NCI-H1092 (cell line): ENCODE data around the gene KLF15.

ENCODE experiments used
- DNase-seq: peaks from one replicate; lab custom pipeline; 2025; lab: John Stamatoyannopoulos, UW

KLF15 gene

GRCh38 chr3:126319701-126320295 lies 37.4 kb downstream of the KLF15 start:
- DNase-seq = no peak

- no peak for DNase-seq
These were observed 39.9 kb downstream of the KLF15 start for GRCh38 chr3:126317029-126317996.

GRCh38 chr3:126316501-126316939 lies 40.7 kb downstream of the KLF15 start:
- no peak for DNase-seq

GRCh38 chr3:126316031-126316461 lies 41.2 kb downstream of the KLF15 start:
- DNase-seq = no peak

- DNase-seq = no peak
These were observed 42.2 kb downstream of the KLF15 start for GRCh38 chr3:126314790-126315658.

- DNase-seq = no peak
These were observed 42.9 kb downstream of the KLF15 start for GRCh38 chr3:126314305-126314789.

GRCh38 chr3:126313580-126314304 lies 43.5 kb downstream of the KLF15 start:
- no peak for DNase-seq

GRCh38 chr3:126313166-126313565 lies 44.0 kb downstream of the KLF15 start:
- DNase-seq = no peak

- DNase-seq = no peak
These were observed 44.9 kb downstream of the KLF15 start for GRCh38 chr3:126312341-126312740.

- DNase-seq = no peak
These were observed 45.8 kb downstream of the KLF15 start for GRCh38 chr3:126311338-126311978.

- DNase-seq = no peak
These were observed 46.4 kb downstream of the KLF15 start for GRCh38 chr3:126310816-126311215.

GRCh38 chr3:126309861-126310655 lies 47.1 kb downstream of the KLF15 start:
- DNase-seq = no peak

GRCh38 chr3:126309165-126309564 lies 48.0 kb downstream of the KLF15 start:
- DNase-seq = no peak

GRCh38 chr3:126308394-126309125 lies 48.6 kb downstream of the KLF15 start:
- DNase-seq = no peak

GRCh38 chr3:126307591-126308393 lies 49.4 kb downstream of the KLF15 start:
- DNase-seq = no peak

- no peak for DNase-seq
These were observed 50.2 kb downstream of the KLF15 start for GRCh38 chr3:126306888-126307482.

GRCh38 chr3:126306397-126306796 lies 50.8 kb downstream of the KLF15 start:
- no peak for DNase-seq

- no peak for DNase-seq
These were observed 51.8 kb downstream of the KLF15 start for GRCh38 chr3:126305427-126305826.
